Mesendoderm (in vitro differentiated cells): ENCODE data around the gene FGF8.

Experiments used
- DNase-seq: peaks from one replicate; pipeline ENCODE4 v3.0.0; 2013
- H2AK5ac ChIP-seq: 2 replicates; pipeline ENCODE4 v1.6.1; 2013; ENCODE audit warnings: low read length, inconsistent platforms
- H2BK120ac ChIP-seq: 2 replicates; pipeline ENCODE4 v1.6.1; 2013; ENCODE audit warnings: low read depth, mild to moderate bottlenecking, low read length, moderate library complexity, mixed read lengths
- H2BK15ac ChIP-seq: replicated peaks from 2 replicates; pipeline ENCODE4 v1.6.1; 2013; ENCODE audit warnings: low read depth, mild to moderate bottlenecking, moderate library complexity
- H2BK5ac ChIP-seq: 2 replicates; pipeline ENCODE4 v1.6.1; 2013; ENCODE audit warnings: low read length, inconsistent platforms
- H3K18ac ChIP-seq: 2 replicates; pipeline ENCODE4 v1.6.1; 2013; ENCODE audit warnings: mild to moderate bottlenecking, low read length, mixed read lengths
- H3K23ac ChIP-seq: one replicate; pipeline ENCODE4 v1.6.1; 2013; ENCODE audit warnings: low read length
- H3K27ac ChIP-seq: 2 replicates; pipeline ENCODE4 v1.5.1; 2013; ENCODE audit warnings: low read depth, mild to moderate bottlenecking, inconsistent platforms, low read length, moderate library complexity
- H3K27me3 ChIP-seq: 2 replicates; pipeline ENCODE4 v1.6.1; 2013; ENCODE audit warnings: low read length, control low read depth, mild to moderate bottlenecking, inconsistent platforms; ENCODE audit not compliant: insufficient read depth, poor library complexity
- H3K36me3 ChIP-seq: 2 replicates; pipeline ENCODE4 v1.6.1; 2013; ENCODE audit warnings: low read length, inconsistent platforms; ENCODE audit not compliant: control insufficient read depth, insufficient read depth
- H3K4ac ChIP-seq: one replicate; pipeline ENCODE4 v1.6.1; 2013; ENCODE audit warnings: low read depth, mild to moderate bottlenecking, low read length, moderate library complexity
- H3K4me1 ChIP-seq: 2 replicates; pipeline ENCODE4 v1.6.1; 2013; ENCODE audit warnings: low read depth, low read length, inconsistent platforms; ENCODE audit not compliant: control insufficient read depth
- H3K4me2 ChIP-seq: 2 replicates; pipeline ENCODE4 v1.6.1; 2013; ENCODE audit warnings: low read length
- H3K4me3 ChIP-seq: 2 replicates; pipeline ENCODE4 v1.5.1; 2013; ENCODE audit warnings: mild to moderate bottlenecking, low read length
- H3K56ac ChIP-seq: one replicate; pipeline ENCODE4 v1.6.1; 2013; ENCODE audit warnings: low read length
- H3K79me1 ChIP-seq: 2 replicates; pipeline ENCODE4 v1.6.1; 2013; ENCODE audit warnings: low read length, inconsistent platforms
- H3K79me2 ChIP-seq: 2 replicates; pipeline ENCODE4 v1.6.1; 2013; ENCODE audit warnings: mild to moderate bottlenecking, low read length; ENCODE audit not compliant: control insufficient read depth, insufficient read depth
- H3K9ac ChIP-seq: 2 replicates; pipeline ENCODE4 v1.6.1; 2013; ENCODE audit warnings: low read length, inconsistent platforms
- H4K5ac ChIP-seq: one replicate; pipeline ENCODE4 v1.6.1; 2013; ENCODE audit warnings: low read length
- H4K8ac ChIP-seq: one replicate; pipeline ENCODE4 v1.6.1; 2013; ENCODE audit warnings: low read depth, mild to moderate bottlenecking, control low read depth, low read length, moderate library complexity
- WGBS: extraction: QIAGEN DNeasy Blood & Tissue Kit; methylation state at CpG from one replicate; pipeline ENCODE4 v1.1.7; 2013; ENCODE audit warnings: low lambda C conversion rate, missing lambda C conversion rate; ENCODE audit not compliant: insufficient coverage; ENCODE audit errors: extremely low coverage; 5-methylcytosine and 5-hydroxymethylcytosine counted together

Gene FGF8

GRCh38 chr10:101771380-101771779 is 4.5 kb downstream of the FGF8 start:
- no peak overlapping the region for H3K56ac ChIP-seq
- H4K8ac ChIP-seq, result no peak overlapping the region
- no CpG with 5 or more reads among the region's 10 CpGs for WGBS
- no peaks in the 10 kb centered on the region for H3K79me1 ChIP-seq
- H3K27ac ChIP-seq, result no peak overlapping the region
- H4K5ac ChIP-seq, result no peak overlapping the region
- H2BK120ac ChIP-seq, result no peak overlapping the region
- no peak overlapping the region for H2AK5ac ChIP-seq
- H3K18ac ChIP-seq, result no peak overlapping the region
- no peaks in the 10 kb centered on the region for H3K36me3 ChIP-seq
- no peak overlapping the region for H3K4ac ChIP-seq
- DNase-seq, result no peak
- H2BK15ac ChIP-seq, result no peak overlapping the region
- no peaks in the 10 kb centered on the region for H3K79me2 ChIP-seq
- no peak overlapping the region for H3K4me3 ChIP-seq
- H3K4me1 ChIP-seq, result peaks cover 10% of the 10 kb centered on the region
- no peak overlapping the region for H2BK5ac ChIP-seq
- no peak overlapping the region for H3K4me2 ChIP-seq
- H3K23ac ChIP-seq, result no peak overlapping the region
- H3K9ac ChIP-seq, result no peak overlapping the region
- peaks cover 17% of the 10 kb centered on the region for H3K27me3 ChIP-seq

GRCh38 chr10:101770331-101771215 is 5.3 kb downstream of the FGF8 start:
- no peak overlapping the region for H3K27ac ChIP-seq
- no peak overlapping the region for H4K8ac ChIP-seq
- no peak overlapping the region for H3K4me3 ChIP-seq
- H3K18ac ChIP-seq, result no peak overlapping the region
- no peak overlapping the region for H3K4me2 ChIP-seq
- H4K5ac ChIP-seq, result no peak overlapping the region
- H2AK5ac ChIP-seq, result no peak overlapping the region
- DNase-seq, result no peak
- H2BK120ac ChIP-seq, result no peak overlapping the region
- H3K9ac ChIP-seq, result no peak overlapping the region
- H2BK5ac ChIP-seq, result no peak overlapping the region
- no peak overlapping the region for H3K56ac ChIP-seq
- peaks cover 17% of the 10 kb centered on the region for H3K27me3 ChIP-seq
- H3K79me1 ChIP-seq, result no peaks in the 10 kb centered on the region
- H3K4me1 ChIP-seq, result peaks cover 10% of the 10 kb centered on the region
- no peaks in the 10 kb centered on the region for H3K36me3 ChIP-seq
- no peak overlapping the region for H2BK15ac ChIP-seq
- no peaks in the 10 kb centered on the region for H3K79me2 ChIP-seq
- H3K4ac ChIP-seq, result no peak overlapping the region
- no CpG with 5 or more reads among the region's 41 CpGs for WGBS
- H3K23ac ChIP-seq, result no peak overlapping the region

- no peak overlapping the region for H3K27ac ChIP-seq
- WGBS, result no CpG with 5 or more reads among the region's 5 CpGs
- no peaks in the 10 kb centered on the region for H3K79me1 ChIP-seq
- H2BK15ac ChIP-seq, result no peak overlapping the region
- no peak overlapping the region for H2BK120ac ChIP-seq
- H3K4me3 ChIP-seq, result no peak overlapping the region
- no peak overlapping the region for H3K4ac ChIP-seq
- no peak overlapping the region for H2AK5ac ChIP-seq
- no peak overlapping the region for H3K9ac ChIP-seq
- H3K4me2 ChIP-seq, result no peak overlapping the region
- no peaks in the 10 kb centered on the region for H3K79me2 ChIP-seq
- no peak overlapping the region for H3K23ac ChIP-seq
- no peak overlapping the region for H3K56ac ChIP-seq
- H3K27me3 ChIP-seq, result peaks cover 11% of the 10 kb centered on the region
- DNase-seq, result no peak
- H3K36me3 ChIP-seq, result no peaks in the 10 kb centered on the region
- H2BK5ac ChIP-seq, result no peak overlapping the region
- H4K8ac ChIP-seq, result no peak overlapping the region
- no peak overlapping the region for H3K18ac ChIP-seq
- peaks cover 10% of the 10 kb centered on the region for H3K4me1 ChIP-seq
- H4K5ac ChIP-seq, result no peak overlapping the region
Measured at GRCh38 chr10:101769541-101770180, 6.3 kb downstream of the FGF8 start.

- no peak overlapping the region for H4K8ac ChIP-seq
- no peak overlapping the region for H3K4me3 ChIP-seq
- WGBS, result no CpG with 5 or more reads among the region's 8 CpGs
- H3K4ac ChIP-seq, result no peak overlapping the region
- H3K9ac ChIP-seq, result no peak overlapping the region
- no peak overlapping the region for H4K5ac ChIP-seq
- H2BK5ac ChIP-seq, result no peak overlapping the region
- no peaks in the 10 kb centered on the region for H3K36me3 ChIP-seq
- H2BK120ac ChIP-seq, result no peak overlapping the region
- peaks cover 7% of the 10 kb centered on the region for H3K4me1 ChIP-seq
- H3K56ac ChIP-seq, result no peak overlapping the region
- H2BK15ac ChIP-seq, result no peak overlapping the region
- no peak for DNase-seq
- H3K18ac ChIP-seq, result no peak overlapping the region
- no peak overlapping the region for H3K27ac ChIP-seq
- H3K23ac ChIP-seq, result no peak overlapping the region
- peaks cover 2% of the 10 kb centered on the region for H3K27me3 ChIP-seq
- no peaks in the 10 kb centered on the region for H3K79me1 ChIP-seq
- no peak overlapping the region for H2AK5ac ChIP-seq
- H3K4me2 ChIP-seq, result no peak overlapping the region
- no peaks in the 10 kb centered on the region for H3K79me2 ChIP-seq
Measured at GRCh38 chr10:101768791-101769170, 7.1 kb downstream of the FGF8 start.

- no peak overlapping the region for H3K23ac ChIP-seq
- no peak overlapping the region for H2AK5ac ChIP-seq
- H4K5ac ChIP-seq, result no peak overlapping the region
- no peak overlapping the region for H3K4me3 ChIP-seq
- H3K27ac ChIP-seq, result no peak overlapping the region
- DNase-seq, result no peak
- no peaks in the 10 kb centered on the region for H3K27me3 ChIP-seq
- no peak overlapping the region for H3K18ac ChIP-seq
- no peaks in the 10 kb centered on the region for H3K79me2 ChIP-seq
- no peaks in the 10 kb centered on the region for H3K36me3 ChIP-seq
- peaks cover 3% of the 10 kb centered on the region for H3K4me1 ChIP-seq
- no peak overlapping the region for H2BK120ac ChIP-seq
- WGBS, result no CpG with 5 or more reads among the region's 14 CpGs
- no peak overlapping the region for H4K8ac ChIP-seq
- no peak overlapping the region for H2BK5ac ChIP-seq
- H2BK15ac ChIP-seq, result no peak overlapping the region
- H3K4ac ChIP-seq, result no peak overlapping the region
- no peak overlapping the region for H3K9ac ChIP-seq
- H3K4me2 ChIP-seq, result no peak overlapping the region
- no peak overlapping the region for H3K56ac ChIP-seq
- H3K79me1 ChIP-seq, result no peaks in the 10 kb centered on the region
Measured at GRCh38 chr10:101767966-101768790, 7.7 kb downstream of the FGF8 start.
